Peyer's patch (tissue), 4 donors: Measurements from ENCODE around the gene ZBED5.

Experiments used
- POLR2A ChIP-seq, 2 donors: fragments of 450-650 bp; IDR thresholded peaks; one replicate each; pipeline ENCODE4 v1.5.1; 2017; ENCODE audit warnings: antibody characterized with exemption in 2 of 2, mild to moderate bottlenecking in 2 of 2, moderate library complexity in 2 of 2
- TF ChIP-seq, protein P1 (sequence below), 6 experiments: fragments of 450-650 bp in 4 of 6; fragments of 200-600 bp in 2 of 6; sonication (generic) in 1 of 6; IDR thresholded peaks; one replicate each; pipeline ENCODE4 v1.5.1; 2017 to 2019; ENCODE audit warnings: antibody characterized with exemption in 6 of 6, mild to moderate bottlenecking in 3 of 6, moderate library complexity in 1 of 6

DNA sequence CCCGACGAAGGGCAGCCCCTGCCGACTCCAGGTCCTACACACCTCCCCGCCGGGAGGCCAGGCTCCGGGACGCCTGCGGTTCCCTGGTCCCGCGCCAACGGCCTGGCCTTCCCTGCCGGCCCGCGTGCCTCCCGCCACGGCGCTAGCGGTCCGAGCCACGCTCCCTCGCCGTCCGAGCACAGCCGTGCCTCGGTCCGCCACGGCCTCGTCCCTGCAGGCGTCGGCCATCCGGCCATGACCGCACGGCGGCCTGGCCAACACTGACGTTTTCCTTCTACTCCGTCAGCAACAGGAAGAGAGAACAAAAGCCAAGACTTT lies 49.7 kb downstream of the ZBED5 start:
- TF ChIP-seq, protein P1, sequence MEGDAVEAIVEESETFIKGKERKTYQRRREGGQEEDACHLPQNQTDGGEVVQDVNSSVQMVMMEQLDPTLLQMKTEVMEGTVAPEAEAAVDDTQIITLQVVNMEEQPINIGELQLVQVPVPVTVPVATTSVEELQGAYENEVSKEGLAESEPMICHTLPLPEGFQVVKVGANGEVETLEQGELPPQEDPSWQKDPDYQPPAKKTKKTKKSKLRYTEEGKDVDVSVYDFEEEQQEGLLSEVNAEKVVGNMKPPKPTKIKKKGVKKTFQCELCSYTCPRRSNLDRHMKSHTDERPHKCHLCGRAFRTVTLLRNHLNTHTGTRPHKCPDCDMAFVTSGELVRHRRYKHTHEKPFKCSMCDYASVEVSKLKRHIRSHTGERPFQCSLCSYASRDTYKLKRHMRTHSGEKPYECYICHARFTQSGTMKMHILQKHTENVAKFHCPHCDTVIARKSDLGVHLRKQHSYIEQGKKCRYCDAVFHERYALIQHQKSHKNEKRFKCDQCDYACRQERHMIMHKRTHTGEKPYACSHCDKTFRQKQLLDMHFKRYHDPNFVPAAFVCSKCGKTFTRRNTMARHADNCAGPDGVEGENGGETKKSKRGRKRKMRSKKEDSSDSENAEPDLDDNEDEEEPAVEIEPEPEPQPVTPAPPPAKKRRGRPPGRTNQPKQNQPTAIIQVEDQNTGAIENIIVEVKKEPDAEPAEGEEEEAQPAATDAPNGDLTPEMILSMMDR (IDR thresholded peaks at IDR 0.05): peak in 1 of 6 experiments; percentile 12
- no peak for TF ChIP-seq POLR2A (IDR thresholded peaks at IDR 0.05)
